ENCODE measurements around the gene SPECC1L. TPM values are rescaled to one million over a fixed set of nuclear protein-coding genes. Genes with fewer than 3 reads are reported as not detected.
A peak's percentile ranks its signal among the peaks of the same experiment; 100 is the strongest.

Gene SPECC1L
- total RNA-seq, 1 donor from 2014 or later = 123 TPM

- Mint-ChIP-seq H3K9me3 (no peaks in the 10 kb centered on the region), H3K27ac (ENCODE audit: unreplicated experiment) (peak overlapping the region; percentile 27), H3K4me1 (peaks cover 4% of the 10 kb centered on the region), H3K27me3 (ENCODE audit: low read depth) (no peaks in the 10 kb centered on the region), H3K36me3 (ENCODE audit: low read depth) (no peaks in the 10 kb centered on the region), H3K4me3 (no peak overlapping the region)
- DNase-seq (ENCODE audit: low read depth, low spot score) = no peak
- TF ChIP-seq, protein P1, sequence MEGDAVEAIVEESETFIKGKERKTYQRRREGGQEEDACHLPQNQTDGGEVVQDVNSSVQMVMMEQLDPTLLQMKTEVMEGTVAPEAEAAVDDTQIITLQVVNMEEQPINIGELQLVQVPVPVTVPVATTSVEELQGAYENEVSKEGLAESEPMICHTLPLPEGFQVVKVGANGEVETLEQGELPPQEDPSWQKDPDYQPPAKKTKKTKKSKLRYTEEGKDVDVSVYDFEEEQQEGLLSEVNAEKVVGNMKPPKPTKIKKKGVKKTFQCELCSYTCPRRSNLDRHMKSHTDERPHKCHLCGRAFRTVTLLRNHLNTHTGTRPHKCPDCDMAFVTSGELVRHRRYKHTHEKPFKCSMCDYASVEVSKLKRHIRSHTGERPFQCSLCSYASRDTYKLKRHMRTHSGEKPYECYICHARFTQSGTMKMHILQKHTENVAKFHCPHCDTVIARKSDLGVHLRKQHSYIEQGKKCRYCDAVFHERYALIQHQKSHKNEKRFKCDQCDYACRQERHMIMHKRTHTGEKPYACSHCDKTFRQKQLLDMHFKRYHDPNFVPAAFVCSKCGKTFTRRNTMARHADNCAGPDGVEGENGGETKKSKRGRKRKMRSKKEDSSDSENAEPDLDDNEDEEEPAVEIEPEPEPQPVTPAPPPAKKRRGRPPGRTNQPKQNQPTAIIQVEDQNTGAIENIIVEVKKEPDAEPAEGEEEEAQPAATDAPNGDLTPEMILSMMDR (conservative IDR thresholded peaks at IDR 0.05) = no peak
These were observed 166.5 kb downstream of the SPECC1L start for GRCh38 chr22:24437091-24437490.

DNA sequence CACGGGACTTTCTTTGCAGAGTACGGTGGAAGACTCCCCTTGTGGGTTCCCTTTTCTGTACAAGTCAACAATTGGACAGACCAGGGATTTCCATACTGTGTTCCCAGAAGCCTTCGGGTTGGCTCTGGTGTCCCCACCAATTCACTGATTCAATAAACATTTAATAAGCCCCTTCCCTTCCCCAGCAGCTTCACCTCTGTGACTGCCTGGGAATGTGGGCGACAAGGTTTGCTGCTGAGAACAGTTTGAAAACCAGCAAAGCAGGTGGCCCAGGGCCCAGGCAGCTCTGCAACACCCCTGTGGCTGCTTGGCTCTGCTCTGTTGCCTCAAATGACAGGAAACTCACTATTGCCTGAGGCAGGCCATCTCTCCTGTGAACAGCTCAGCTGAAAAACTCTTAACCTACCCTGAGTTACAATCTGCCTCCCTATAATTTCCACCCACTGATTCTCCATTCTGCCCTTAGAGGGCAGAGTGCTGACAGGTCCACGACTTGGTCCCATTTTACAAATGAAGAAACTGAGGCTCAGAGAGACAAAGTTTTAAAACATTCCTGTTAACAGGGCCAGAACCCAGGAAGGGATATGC, 167.2 kb downstream of the SPECC1L start:
- H3K27me3 Mint-ChIP-seq (ENCODE audit: low read depth) = no peaks in the 10 kb centered on the region
- H3K4me3 Mint-ChIP-seq = no peak overlapping the region
- no peaks in the 10 kb centered on the region for H3K36me3 Mint-ChIP-seq (ENCODE audit: low read depth)
- H3K27ac Mint-ChIP-seq (ENCODE audit: unreplicated experiment) = peak overlapping the region; percentile 27
- H3K9me3 Mint-ChIP-seq = no peaks in the 10 kb centered on the region
- DNase-seq (ENCODE audit: low read depth, low spot score) = no peak
- peaks cover 9% of the 10 kb centered on the region for H3K4me1 Mint-ChIP-seq
- TF ChIP-seq, protein P1 (conservative IDR thresholded peaks at IDR 0.05) = no peak

- no peak for DNase-seq (ENCODE audit: low read depth, low spot score)
- no peak overlapping the region for H3K4me3 Mint-ChIP-seq
- H3K4me1 Mint-ChIP-seq = peaks cover 12% of the 10 kb centered on the region
- H3K9me3 Mint-ChIP-seq = no peaks in the 10 kb centered on the region
- no peaks in the 10 kb centered on the region for H3K27me3 Mint-ChIP-seq (ENCODE audit: low read depth)
- no peak overlapping the region for H3K27ac Mint-ChIP-seq (ENCODE audit: unreplicated experiment)
- TF ChIP-seq, protein P1 (conservative IDR thresholded peaks at IDR 0.05) = no peak
- no peaks in the 10 kb centered on the region for H3K36me3 Mint-ChIP-seq (ENCODE audit: low read depth)
These were observed 169.7 kb downstream of the SPECC1L start for GRCh38 chr22:24440270-24440717.

DNA sequence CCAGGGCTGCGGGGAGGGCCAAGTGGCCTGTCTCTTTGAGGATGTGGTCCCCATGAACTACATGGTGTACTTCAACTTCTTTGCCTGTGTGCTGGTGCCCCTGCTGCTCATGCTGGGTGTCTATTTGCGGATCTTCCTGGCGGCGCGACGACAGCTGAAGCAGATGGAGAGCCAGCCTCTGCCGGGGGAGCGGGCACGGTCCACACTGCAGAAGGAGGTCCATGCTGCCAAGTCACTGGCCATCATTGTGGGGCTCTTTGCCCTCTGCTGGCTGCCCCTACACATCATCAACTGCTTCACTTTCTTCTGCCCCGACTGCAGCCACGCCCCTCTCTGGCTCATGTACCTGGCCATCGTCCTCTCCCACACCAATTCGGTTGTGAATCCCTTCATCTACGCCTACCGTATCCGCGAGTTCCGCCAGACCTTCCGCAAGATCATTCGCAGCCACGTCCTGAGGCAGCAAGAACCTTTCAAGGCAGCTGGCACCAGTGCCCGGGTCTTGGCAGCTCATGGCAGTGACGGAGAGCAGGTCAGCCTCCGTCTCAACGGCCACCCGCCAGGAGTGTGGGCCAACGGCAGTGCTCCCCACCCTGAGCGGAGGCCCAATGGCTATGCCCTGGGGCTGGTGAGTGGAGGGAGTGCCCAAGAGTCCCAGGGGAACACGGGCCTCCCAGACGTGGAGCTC, 170.2 kb downstream of the SPECC1L start:
- Mint-ChIP-seq H3K27ac (ENCODE audit: unreplicated experiment) (no peak overlapping the region), H3K4me1 (peaks cover 17% of the 10 kb centered on the region), H3K36me3 (ENCODE audit: low read depth) (no peaks in the 10 kb centered on the region), H3K4me3 (no peak overlapping the region), H3K27me3 (ENCODE audit: low read depth) (no peaks in the 10 kb centered on the region), H3K9me3 (no peaks in the 10 kb centered on the region)
- TF ChIP-seq, protein P1 (conservative IDR thresholded peaks at IDR 0.05) = no peak
- DNase-seq (ENCODE audit: low read depth, low spot score) = no peak

DNA sequence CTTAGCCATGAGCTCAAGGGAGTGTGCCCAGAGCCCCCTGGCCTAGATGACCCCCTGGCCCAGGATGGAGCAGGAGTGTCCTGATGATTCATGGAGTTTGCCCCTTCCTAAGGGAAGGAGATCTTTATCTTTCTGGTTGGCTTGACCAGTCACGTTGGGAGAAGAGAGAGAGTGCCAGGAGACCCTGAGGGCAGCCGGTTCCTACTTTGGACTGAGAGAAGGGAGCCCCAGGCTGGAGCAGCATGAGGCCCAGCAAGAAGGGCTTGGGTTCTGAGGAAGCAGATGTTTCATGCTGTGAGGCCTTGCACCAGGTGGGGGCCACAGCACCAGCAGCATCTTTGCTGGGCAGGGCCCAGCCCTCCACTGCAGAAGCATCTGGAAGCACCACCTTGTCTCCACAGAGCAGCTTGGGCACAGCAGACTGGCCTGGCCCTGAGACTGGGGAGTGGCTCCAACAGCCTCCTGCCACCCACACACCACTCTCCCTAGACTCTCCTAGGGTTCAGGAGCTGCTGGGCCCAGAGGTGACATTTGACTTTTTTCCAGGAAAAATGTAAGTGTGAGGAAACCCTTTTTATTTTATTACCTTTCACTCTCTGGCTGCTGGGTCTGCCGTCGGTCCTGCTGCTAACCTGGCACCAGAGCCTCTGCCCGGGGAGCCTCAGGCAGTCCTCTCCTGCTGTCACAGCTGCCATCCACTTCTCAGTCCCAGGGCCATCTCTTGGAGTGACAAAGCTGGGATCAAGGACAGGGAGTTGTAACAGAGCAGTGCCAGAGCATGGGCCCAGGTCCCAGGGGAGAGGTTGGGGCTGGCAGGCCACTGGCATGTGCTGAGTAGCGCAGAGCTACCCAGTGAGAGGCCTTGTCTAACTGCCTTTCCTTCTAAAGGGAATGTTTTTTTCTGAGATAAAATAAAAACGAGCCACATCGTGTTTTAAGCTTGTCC, 171.0 kb downstream of the SPECC1L start:
- H3K36me3 Mint-ChIP-seq (ENCODE audit: low read depth) = no peaks in the 10 kb centered on the region
- TF ChIP-seq, protein P1 (conservative IDR thresholded peaks at IDR 0.05) = no peak
- no peak overlapping the region for H3K27ac Mint-ChIP-seq (ENCODE audit: unreplicated experiment)
- no peaks in the 10 kb centered on the region for H3K9me3 Mint-ChIP-seq
- peaks cover 25% of the 10 kb centered on the region for H3K4me1 Mint-ChIP-seq
- no peak for DNase-seq (ENCODE audit: low read depth, low spot score)
- no peak overlapping the region for H3K4me3 Mint-ChIP-seq
- no peaks in the 10 kb centered on the region for H3K27me3 Mint-ChIP-seq (ENCODE audit: low read depth)

Data from neural crest cell (in vitro differentiated cells).